SH-SY5Y (cell line): ENCODE results near the gene IFI35.

Experiments used
- GATA2 ChIP-seq: IDR thresholded peaks from 2 replicates; pipeline ENCODE4 v1.6.1; 2011; ENCODE audit warnings: mild to moderate bottlenecking, low read depth, low read length
- GATA3 ChIP-seq: IDR thresholded peaks from 2 replicates; pipeline ENCODE4 v1.6.1; 2011; ENCODE audit warnings: low read depth, mild to moderate bottlenecking, low read length, moderate library complexity

GRCh38 chr17:42980274-42980765, 26.3 kb upstream of the IFI35 start, which contains the start of gene RUNDC1:
- TF ChIP-seq GATA2, result no peak
- no peak for TF ChIP-seq GATA3
